ENCODE data around the gene CNTN1. TPM values are rescaled to one million over a fixed set of nuclear protein-coding genes. Genes with fewer than 3 reads are reported as not detected.

Gene CNTN1
- total RNA-seq, 1 donor from 2014 or later, result 0.46 TPM

DNA sequence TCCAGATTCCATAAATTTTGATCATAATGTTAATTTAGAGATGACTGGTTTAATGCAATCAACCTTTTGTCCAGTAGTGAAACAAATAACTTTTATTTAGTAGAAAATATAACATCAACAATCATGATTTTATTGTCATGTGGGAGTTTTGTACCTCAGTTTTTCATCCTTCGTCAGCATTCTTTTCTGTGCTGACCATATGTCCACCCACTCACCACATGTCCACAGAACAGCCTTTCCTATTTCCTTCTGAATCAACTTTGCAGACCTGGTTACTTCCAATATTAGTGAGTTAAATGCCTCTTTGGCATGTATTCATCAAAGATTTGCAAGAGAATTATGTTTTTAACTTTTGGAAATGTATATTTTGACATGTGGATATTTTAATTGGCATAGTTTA lies 36.8 kb upstream of the CNTN1 start:
- Mint-ChIP-seq H3K4me3 (ENCODE audit: unreplicated experiment) (no peak overlapping the region), H3K27ac (ENCODE audit: unreplicated experiment) (no peak overlapping the region)
- TF ChIP-seq, protein P1, sequence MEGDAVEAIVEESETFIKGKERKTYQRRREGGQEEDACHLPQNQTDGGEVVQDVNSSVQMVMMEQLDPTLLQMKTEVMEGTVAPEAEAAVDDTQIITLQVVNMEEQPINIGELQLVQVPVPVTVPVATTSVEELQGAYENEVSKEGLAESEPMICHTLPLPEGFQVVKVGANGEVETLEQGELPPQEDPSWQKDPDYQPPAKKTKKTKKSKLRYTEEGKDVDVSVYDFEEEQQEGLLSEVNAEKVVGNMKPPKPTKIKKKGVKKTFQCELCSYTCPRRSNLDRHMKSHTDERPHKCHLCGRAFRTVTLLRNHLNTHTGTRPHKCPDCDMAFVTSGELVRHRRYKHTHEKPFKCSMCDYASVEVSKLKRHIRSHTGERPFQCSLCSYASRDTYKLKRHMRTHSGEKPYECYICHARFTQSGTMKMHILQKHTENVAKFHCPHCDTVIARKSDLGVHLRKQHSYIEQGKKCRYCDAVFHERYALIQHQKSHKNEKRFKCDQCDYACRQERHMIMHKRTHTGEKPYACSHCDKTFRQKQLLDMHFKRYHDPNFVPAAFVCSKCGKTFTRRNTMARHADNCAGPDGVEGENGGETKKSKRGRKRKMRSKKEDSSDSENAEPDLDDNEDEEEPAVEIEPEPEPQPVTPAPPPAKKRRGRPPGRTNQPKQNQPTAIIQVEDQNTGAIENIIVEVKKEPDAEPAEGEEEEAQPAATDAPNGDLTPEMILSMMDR (IDR thresholded peaks at IDR 0.05; ENCODE audit: unreplicated experiment), result no peak

DNA sequence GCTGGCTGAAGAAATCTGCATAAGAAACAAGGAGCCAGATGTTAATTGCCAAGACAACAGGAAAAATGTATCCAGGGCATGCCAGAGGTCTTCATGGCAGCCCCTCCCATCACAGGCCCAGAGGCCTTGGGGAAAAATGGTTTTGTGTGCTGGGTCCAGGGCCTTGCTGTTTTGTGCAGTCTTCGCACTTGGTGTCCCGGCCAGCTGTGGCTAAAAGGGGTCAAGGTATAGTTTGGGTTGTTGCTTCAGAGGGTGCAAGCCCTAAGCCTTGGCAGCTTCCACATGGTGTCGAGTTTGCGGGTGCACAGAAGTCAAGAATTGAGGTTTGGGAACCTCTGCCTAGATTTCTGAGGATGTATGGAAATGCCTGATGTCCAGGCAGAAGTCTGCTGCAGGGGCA lies 29.9 kb upstream of the CNTN1 start:
- no peaks in the 10 kb centered on the region for H3K4me1 Mint-ChIP-seq (ENCODE audit: unreplicated experiment)
- H3K27ac Mint-ChIP-seq (ENCODE audit: unreplicated experiment), result no peak overlapping the region
- H3K27me3 Mint-ChIP-seq (ENCODE audit: unreplicated experiment), result peaks cover 1% of the 10 kb centered on the region
- TF ChIP-seq, protein P1 (IDR thresholded peaks at IDR 0.05; ENCODE audit: unreplicated experiment), result no peak
- H3K9me3 Mint-ChIP-seq (ENCODE audit: unreplicated experiment), result peaks cover 5% of the 10 kb centered on the region
- no peak for DNase-seq (ENCODE audit: low spot score)
- no peak overlapping the region for H3K4me3 Mint-ChIP-seq (ENCODE audit: unreplicated experiment)
- H3K36me3 Mint-ChIP-seq (ENCODE audit: low read depth, unreplicated experiment), result peaks cover 3% of the 10 kb centered on the region

More for the DNA sequence above, 36.8 kb upstream of the CNTN1 start:
- Mint-ChIP-seq H3K36me3 (ENCODE audit: low read depth, unreplicated experiment) (no peaks in the 10 kb centered on the region), H3K4me1 (ENCODE audit: unreplicated experiment) (no peaks in the 10 kb centered on the region), H3K27me3 (ENCODE audit: unreplicated experiment) (no peaks in the 10 kb centered on the region), H3K9me3 (ENCODE audit: unreplicated experiment) (no peaks in the 10 kb centered on the region)
- DNase-seq (ENCODE audit: low spot score), result no peak

DNA sequence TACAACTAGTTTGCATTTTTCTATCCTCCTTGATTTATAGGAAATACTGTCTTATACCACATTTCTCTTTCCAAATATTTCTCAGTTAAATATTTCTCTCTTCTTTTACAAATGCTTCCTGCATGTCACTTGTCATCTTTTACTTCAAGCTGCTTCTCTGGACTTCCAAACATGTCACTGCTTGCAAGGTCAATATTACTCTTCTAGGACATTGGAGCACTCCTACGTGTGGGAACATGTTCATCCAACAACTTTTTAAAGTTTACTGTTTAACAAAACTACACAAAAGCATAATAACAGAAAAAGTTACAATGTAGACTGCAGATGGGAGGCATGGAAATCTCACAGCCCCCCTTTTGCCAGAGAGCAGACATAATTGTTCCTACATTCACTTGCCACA lies 28.5 kb upstream of the CNTN1 start:
- TF ChIP-seq, protein P1 (IDR thresholded peaks at IDR 0.05; ENCODE audit: unreplicated experiment), result no peak
- DNase-seq (ENCODE audit: low spot score), result no peak
- H3K9me3 Mint-ChIP-seq (ENCODE audit: unreplicated experiment), result peaks cover 5% of the 10 kb centered on the region

DNA sequence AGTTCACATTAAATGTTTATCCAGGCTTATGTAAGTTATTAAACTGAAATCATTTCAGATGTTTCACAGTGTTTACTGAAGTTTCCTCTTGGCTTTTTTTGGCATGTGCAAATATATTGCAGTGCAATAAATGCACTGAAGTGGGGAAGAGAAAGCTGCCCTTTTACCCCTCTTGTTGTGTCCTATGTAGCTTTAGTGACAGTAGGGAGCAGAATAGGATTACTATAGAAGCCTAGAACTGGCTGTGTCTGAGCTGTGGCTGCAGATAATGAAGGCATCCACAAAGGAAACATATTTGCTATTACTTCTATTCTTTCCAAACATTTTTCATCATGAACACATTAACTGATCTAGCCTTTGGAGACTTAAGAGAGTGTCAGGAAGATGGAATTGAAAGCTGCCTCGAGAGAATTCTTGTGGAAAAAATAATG lies 24.1 kb upstream of the CNTN1 start:
- TF ChIP-seq, protein P1 (IDR thresholded peaks at IDR 0.05; ENCODE audit: unreplicated experiment), result no peak
- no peaks in the 10 kb centered on the region for H3K27me3 Mint-ChIP-seq (ENCODE audit: unreplicated experiment)
- DNase-seq (ENCODE audit: low spot score), result no peak
- no peak overlapping the region for H3K4me3 Mint-ChIP-seq (ENCODE audit: unreplicated experiment)
- H3K27ac Mint-ChIP-seq (ENCODE audit: unreplicated experiment), result no peak overlapping the region
- H3K4me1 Mint-ChIP-seq (ENCODE audit: unreplicated experiment), result no peaks in the 10 kb centered on the region
- no peaks in the 10 kb centered on the region for H3K9me3 Mint-ChIP-seq (ENCODE audit: unreplicated experiment)
- H3K36me3 Mint-ChIP-seq (ENCODE audit: low read depth, unreplicated experiment), result no peaks in the 10 kb centered on the region

More for the DNA sequence above, 28.5 kb upstream of the CNTN1 start:
- H3K4me3 Mint-ChIP-seq (ENCODE audit: unreplicated experiment), result no peak overlapping the region
- no peak overlapping the region for H3K27ac Mint-ChIP-seq (ENCODE audit: unreplicated experiment)
- H3K27me3 Mint-ChIP-seq (ENCODE audit: unreplicated experiment), result peaks cover 1% of the 10 kb centered on the region
- no peaks in the 10 kb centered on the region for H3K4me1 Mint-ChIP-seq (ENCODE audit: unreplicated experiment)
- peaks cover 3% of the 10 kb centered on the region for H3K36me3 Mint-ChIP-seq (ENCODE audit: low read depth, unreplicated experiment)

DNA sequence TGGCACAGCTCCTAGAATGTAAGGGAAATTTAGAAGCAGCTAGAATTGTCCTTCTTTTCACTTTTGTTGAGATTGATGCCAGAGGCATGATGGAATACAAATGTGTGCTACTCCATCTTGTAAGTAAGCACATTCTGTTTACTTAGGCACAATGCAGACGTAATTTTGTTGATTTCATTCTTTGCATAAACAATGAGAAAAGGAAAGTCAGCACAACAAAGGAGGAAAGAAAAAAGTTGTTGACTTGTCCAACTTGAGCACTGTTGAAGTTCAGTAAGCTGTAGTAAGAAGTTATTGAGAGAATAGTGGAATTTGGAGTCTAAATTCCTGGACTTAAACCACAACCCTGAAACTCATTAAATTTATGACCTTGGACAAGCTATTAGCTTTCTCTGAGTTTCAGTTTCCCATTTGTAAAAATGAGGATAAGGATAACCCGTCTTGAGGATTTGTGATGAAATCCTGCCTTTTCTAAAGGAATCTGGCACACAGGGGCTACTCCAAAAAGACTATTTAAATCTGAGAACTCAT lies 19.4 kb upstream of the CNTN1 start:
- Mint-ChIP-seq H3K9me3 (ENCODE audit: unreplicated experiment) (no peaks in the 10 kb centered on the region), H3K27me3 (ENCODE audit: unreplicated experiment) (no peaks in the 10 kb centered on the region), H3K4me3 (ENCODE audit: unreplicated experiment) (no peak overlapping the region), H3K4me1 (ENCODE audit: unreplicated experiment) (no peaks in the 10 kb centered on the region), H3K27ac (ENCODE audit: unreplicated experiment) (no peak overlapping the region), H3K36me3 (ENCODE audit: low read depth, unreplicated experiment) (no peaks in the 10 kb centered on the region)
- TF ChIP-seq, protein P1 (IDR thresholded peaks at IDR 0.05; ENCODE audit: unreplicated experiment), result no peak
- DNase-seq (ENCODE audit: low spot score), result no peak

Measured in endothelial cell (in vitro differentiated cells).